ENCODE measurements around the gene CHRNG.

CHRNG gene

DNA sequence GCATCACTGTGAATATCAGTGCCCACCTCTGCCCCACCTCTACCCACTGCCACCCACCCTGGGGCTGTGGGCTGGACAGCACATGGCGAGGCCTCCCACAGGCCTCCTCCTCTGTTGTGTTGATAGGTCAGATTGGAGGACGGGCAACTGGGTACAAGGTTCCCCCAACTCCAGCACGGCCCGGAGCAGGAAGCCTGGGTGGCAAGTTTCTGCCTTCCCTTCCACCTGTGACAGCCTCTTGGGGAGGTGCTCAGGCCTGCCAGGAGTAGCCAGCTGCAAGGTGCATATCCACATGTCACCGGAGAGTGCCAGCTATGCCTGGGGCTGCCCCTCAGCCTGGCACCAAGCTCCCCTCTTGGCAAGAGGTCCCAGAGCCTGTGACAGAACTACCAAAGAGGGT lies 45.0 kb upstream of the CHRNG start:
- Histone ChIP-seq H3K36me3 (ENCODE audit: control insufficient read depth, low read length) (no peaks in the 10 kb centered on the region), H3K27ac (ENCODE audit: low read depth, low read length) (no peak overlapping the region), H3K27me3 (ENCODE audit: control insufficient read depth, low read length) (no peaks in the 10 kb centered on the region)

GRCh38 chr2:232495292-232495691 lies 44.2 kb upstream of the CHRNG start:
- Histone ChIP-seq H3K4me2 (ENCODE audit: low read length) (no peak overlapping the region), H3K4me1 (ENCODE audit: control insufficient read depth, low read length) (peaks cover 6% of the 10 kb centered on the region), H3K9me2 (replicated peaks; ENCODE audit: control insufficient read depth, low read length) (no peaks in the 10 kb centered on the region), H3K27me3 (ENCODE audit: control insufficient read depth, low read length) (no peaks in the 10 kb centered on the region), H4K20me1 (ENCODE audit: control insufficient read depth, insufficient read depth, low read depth, low read length) (no peaks in the 10 kb centered on the region), H3K79me2 (ENCODE audit: control insufficient read depth, low read length) (no peaks in the 10 kb centered on the region), H3K9me3 (ENCODE audit: control insufficient read depth, insufficient read depth, low read length) (no peaks in the 10 kb centered on the region), H3K27ac (ENCODE audit: low read depth, low read length) (no peak overlapping the region), H3K4me3 (ENCODE audit: low read length) (no peak overlapping the region), H3K36me3 (ENCODE audit: control insufficient read depth, low read length) (no peaks in the 10 kb centered on the region), H3F3A (ENCODE audit: control insufficient read depth, insufficient read depth) (no peaks in the 10 kb centered on the region)
- TF ChIP-seq, protein P1, sequence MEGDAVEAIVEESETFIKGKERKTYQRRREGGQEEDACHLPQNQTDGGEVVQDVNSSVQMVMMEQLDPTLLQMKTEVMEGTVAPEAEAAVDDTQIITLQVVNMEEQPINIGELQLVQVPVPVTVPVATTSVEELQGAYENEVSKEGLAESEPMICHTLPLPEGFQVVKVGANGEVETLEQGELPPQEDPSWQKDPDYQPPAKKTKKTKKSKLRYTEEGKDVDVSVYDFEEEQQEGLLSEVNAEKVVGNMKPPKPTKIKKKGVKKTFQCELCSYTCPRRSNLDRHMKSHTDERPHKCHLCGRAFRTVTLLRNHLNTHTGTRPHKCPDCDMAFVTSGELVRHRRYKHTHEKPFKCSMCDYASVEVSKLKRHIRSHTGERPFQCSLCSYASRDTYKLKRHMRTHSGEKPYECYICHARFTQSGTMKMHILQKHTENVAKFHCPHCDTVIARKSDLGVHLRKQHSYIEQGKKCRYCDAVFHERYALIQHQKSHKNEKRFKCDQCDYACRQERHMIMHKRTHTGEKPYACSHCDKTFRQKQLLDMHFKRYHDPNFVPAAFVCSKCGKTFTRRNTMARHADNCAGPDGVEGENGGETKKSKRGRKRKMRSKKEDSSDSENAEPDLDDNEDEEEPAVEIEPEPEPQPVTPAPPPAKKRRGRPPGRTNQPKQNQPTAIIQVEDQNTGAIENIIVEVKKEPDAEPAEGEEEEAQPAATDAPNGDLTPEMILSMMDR (IDR thresholded peaks at IDR 0.05; ENCODE audit: low read depth, low read length, poor library complexity, severe bottlenecking), result no peak
- no peak for TF ChIP-seq EZH2phosphoT487 (IDR thresholded peaks at IDR 0.05; ENCODE audit: borderline replicate concordance, low read length)

More for the DNA sequence above, 45.0 kb upstream of the CHRNG start:
- Histone ChIP-seq H3K79me2 (ENCODE audit: control insufficient read depth, low read length) (no peaks in the 10 kb centered on the region), H3K9me2 (replicated peaks; ENCODE audit: control insufficient read depth, low read length) (no peaks in the 10 kb centered on the region), H4K20me1 (ENCODE audit: control insufficient read depth, insufficient read depth, low read depth, low read length) (no peaks in the 10 kb centered on the region), H3K4me3 (ENCODE audit: low read length) (no peak overlapping the region), H3K4me2 (ENCODE audit: low read length) (no peak overlapping the region), H3K9me3 (ENCODE audit: control insufficient read depth, insufficient read depth, low read length) (no peaks in the 10 kb centered on the region), H3K4me1 (ENCODE audit: control insufficient read depth, low read length) (peaks cover 6% of the 10 kb centered on the region), H3F3A (ENCODE audit: control insufficient read depth, insufficient read depth) (no peaks in the 10 kb centered on the region)
- TF ChIP-seq EZH2phosphoT487 (IDR thresholded peaks at IDR 0.05; ENCODE audit: borderline replicate concordance, low read length), result no peak
- TF ChIP-seq, protein P1 (IDR thresholded peaks at IDR 0.05; ENCODE audit: low read depth, low read length, poor library complexity, severe bottlenecking), result no peak

- Histone ChIP-seq H4K20me1 (ENCODE audit: control insufficient read depth, insufficient read depth, low read depth, low read length) (no peaks in the 10 kb centered on the region), H3F3A (ENCODE audit: control insufficient read depth, insufficient read depth) (no peaks in the 10 kb centered on the region), H3K27me3 (ENCODE audit: control insufficient read depth, low read length) (no peaks in the 10 kb centered on the region), H3K9me2 (replicated peaks; ENCODE audit: control insufficient read depth, low read length) (no peaks in the 10 kb centered on the region), H3K79me2 (ENCODE audit: control insufficient read depth, low read length) (no peaks in the 10 kb centered on the region), H3K9me3 (ENCODE audit: control insufficient read depth, insufficient read depth, low read length) (no peaks in the 10 kb centered on the region), H3K4me2 (ENCODE audit: low read length) (no peak overlapping the region), H3K4me3 (ENCODE audit: low read length) (no peak overlapping the region), H3K4me1 (ENCODE audit: control insufficient read depth, low read length) (peaks cover 6% of the 10 kb centered on the region), H3K36me3 (ENCODE audit: control insufficient read depth, low read length) (no peaks in the 10 kb centered on the region), H3K27ac (ENCODE audit: low read depth, low read length) (no peak overlapping the region)
- TF ChIP-seq, protein P1 (IDR thresholded peaks at IDR 0.05; ENCODE audit: low read depth, low read length, poor library complexity, severe bottlenecking), result no peak
- no peak for TF ChIP-seq EZH2phosphoT487 (IDR thresholded peaks at IDR 0.05; ENCODE audit: borderline replicate concordance, low read length)
Measured at GRCh38 chr2:232496501-232497270, 42.8 kb upstream of the CHRNG start.
